K562 (cell line): ENCODE measurements around the gene GNAL. TPM values are rescaled to one million over a fixed set of nuclear protein-coding genes. Genes with fewer than 3 reads are reported as not detected.

ENCODE experiments used
- ATAC-seq: fragments of 200-7000 bp; cut with Tn5 transposase; 3 replicates; pipeline ENCODE4 v1.9.1; 2020; ENCODE audit warnings: moderate library complexity
- BruUV-seq: library from RNA; stranded (reverse); fragments of 400-500 nt; replicated peaks from 2 replicates; lab custom pipeline; 2021; lab: Mats Ljungman, UMichigan
- CTCF ChIA-PET: fragments of 300-600 bp; formaldehyde crosslinking; extraction: SDS; loops from one replicate; lab custom pipeline; 2021; ENCODE audit warnings: low intra/inter-chr PET ratio; lab: Yijun Ruan, JAX
- POLR2A ChIA-PET: fragments of 300-600, 350-650 bp; sonication (Branson Sonifier 250); formaldehyde crosslinking; extraction: SDS; loops from one replicate; lab custom pipeline; 2021; ENCODE audit warnings: antibody characterized with exemption, inconsistent platforms; lab: Yijun Ruan, JAX
- DNase-seq, 4 experiments: peaks; one replicate each; pipeline versions ENCODE4 v3.0.0 to v3.0.0-alpha.2; 2011 to 2018; ENCODE audit warnings: low spot score in 3 of 4, mixed read lengths in 3 of 4; ENCODE audit errors: extremely low read depth in 1 of 4
- FAIRE-seq: peaks from 2 replicates; lab custom pipeline; 2011; peaks lifted over from hg19 to GRCh38; lab: Jason Lieb, UNC
- H2AFZ ChIP-seq: 2 replicates; pipeline ENCODE4 v1.6.0; 2011; ENCODE audit warnings: low read depth, low read length, control low read depth, inconsistent platforms
- H3K27ac ChIP-seq: fragments of 200-600 bp; 3 replicates; pipeline ENCODE4 v1.8.0; 2011; ENCODE audit warnings: low read depth, mild to moderate bottlenecking, control low read depth, inconsistent platforms, low read length, moderate library complexity, mixed read lengths; ENCODE audit errors: extremely low read depth
- H3K27me3 ChIP-seq, 2 experiments: fragments of 300-600 bp in 1 of 2; 2 replicates in 1 of 2; 3 replicates in 1 of 2; pipeline versions ENCODE4 v1.6.0 to v1.8.0; 2011; ENCODE audit warnings: inconsistent platforms in 2 of 2, low read length in 2 of 2, mild to moderate bottlenecking in 1 of 2, mixed read lengths in 1 of 2, moderate library complexity in 1 of 2; ENCODE audit not compliant: control insufficient read depth in 2 of 2, insufficient read depth in 2 of 2
- H3K36me3 ChIP-seq: fragments of 300-600 bp; 3 replicates; pipeline ENCODE4 v1.8.0; 2011; ENCODE audit warnings: mild to moderate bottlenecking, low read length, inconsistent platforms; ENCODE audit not compliant: control insufficient read depth, insufficient read depth
- H3K4me1 ChIP-seq, 2 experiments: fragments of 200-600 bp in 1 of 2; replicated peaks in 1 of 2; 2 replicates in 1 of 2; 3 replicates in 1 of 2; pipeline versions ENCODE4 v1.5.1 to v1.8.0; 2011; ENCODE audit warnings: inconsistent platforms in 2 of 2, low read length in 2 of 2, mild to moderate bottlenecking in 1 of 2, mixed read lengths in 1 of 2, moderate library complexity in 1 of 2; ENCODE audit not compliant: control insufficient read depth in 2 of 2, insufficient read depth in 2 of 2
- H3K4me2 ChIP-seq: 2 replicates; pipeline ENCODE4 v1.6.1; 2011; ENCODE audit warnings: low read length, control low read depth, inconsistent platforms, mixed read lengths; ENCODE audit not compliant: insufficient read depth
- H3K4me3 ChIP-seq: fragments of 200-600 bp; sonication (generic), shearing (Covaris generic); 2 replicates; pipeline ENCODE4 v1.5.1; 2016; ENCODE audit warnings: control low read depth, inconsistent platforms
- H3K79me2 ChIP-seq: fragments of 200-600 bp; 3 replicates; pipeline ENCODE4 v1.8.0; 2011; ENCODE audit warnings: low read length, inconsistent platforms; ENCODE audit not compliant: control insufficient read depth, insufficient read depth
- H3K9ac ChIP-seq, 2 experiments: 2 replicates each; pipeline versions ENCODE4 v1.6.0 to v1.6.1; 2011; ENCODE audit warnings: low read depth in 2 of 2, low read length in 2 of 2, control low read depth in 1 of 2, inconsistent platforms in 1 of 2, mild to moderate bottlenecking in 1 of 2, mixed read lengths in 1 of 2; ENCODE audit not compliant: insufficient read depth in 1 of 2
- H3K9me1 ChIP-seq: one replicate; pipeline ENCODE4 v1.6.0; 2011; ENCODE audit warnings: inconsistent platforms, mild to moderate bottlenecking, low read length, moderate library complexity; ENCODE audit not compliant: control insufficient read depth, insufficient read depth
- H3K9me3 ChIP-seq: replicated peaks from 2 replicates; pipeline ENCODE4 v1.5.1; 2011; ENCODE audit warnings: low read depth, low read length, inconsistent platforms; ENCODE audit not compliant: control insufficient read depth, insufficient read depth
- H4K20me1 ChIP-seq: replicated peaks from 2 replicates; pipeline ENCODE4 v1.6.1; 2011; ENCODE audit warnings: low read length, inconsistent platforms, mixed read lengths; ENCODE audit not compliant: control insufficient read depth, insufficient read depth
- DDX20 ChIP-seq: fragments of 450-650 bp; IDR thresholded peaks from 2 replicates; pipeline ENCODE4 v1.6.1; 2016; ENCODE audit warnings: missing genetic modification characterization, low read depth, mild to moderate bottlenecking, missing compliant biosample characterization, moderate library complexity
- ESRRA ChIP-seq: fragments of 450-650 bp; IDR thresholded peaks from 2 replicates; pipeline ENCODE4 v1.6.1; 2014; ENCODE audit warnings: low read depth, mild to moderate bottlenecking, moderate library complexity, borderline replicate concordance
- HDAC1 ChIP-seq, 2 experiments: fragments of 450-650 bp; IDR thresholded peaks; 2 replicates each; pipeline ENCODE4 v1.6.1; 2016 to 2017; ENCODE audit warnings: inconsistent platforms in 1 of 2, mild to moderate bottlenecking in 1 of 2, moderate library complexity in 1 of 2
- HDAC8 ChIP-seq: fragments of 450-650 bp; IDR thresholded peaks from 2 replicates; pipeline ENCODE4 v1.6.1; 2016; ENCODE audit warnings: mild to moderate bottlenecking, missing genetic modification characterization, moderate library complexity, missing compliant biosample characterization
- PTRF ChIP-seq: fragments of 450-650 bp; IDR thresholded peaks from 2 replicates; pipeline ENCODE4 v1.6.1; 2016; ENCODE audit warnings: mild to moderate bottlenecking, missing genetic modification characterization, missing compliant biosample characterization
- TBL1XR1 ChIP-seq, 2 experiments: IDR thresholded peaks; 2 replicates each; pipeline ENCODE4 v1.6.1; 2012; ENCODE audit warnings: improper control_type of control experiment in 2 of 2, low read length in 2 of 2, mild to moderate bottlenecking in 1 of 2
- ZNF561 ChIP-seq: fragments of 450-650 bp; formaldehyde crosslinking; conservative IDR thresholded peaks from 2 replicates; pipeline ENCODE4 v1.4.0; 2020; ENCODE audit warnings: mild to moderate bottlenecking, moderate library complexity
- WGBS: fragments of 100-300 bp; shearing (Covaris generic); methylation state at CpG from one replicate; pipeline ENCODE4 v1.1.6; 2016; ENCODE audit warnings: low coverage, mixed read lengths; ENCODE audit not compliant: insufficient coverage; ENCODE audit errors: missing lambda C conversion rate; 5-methylcytosine and 5-hydroxymethylcytosine counted together
- in situ Hi-C: fragments of 300-500 bp; cut with MboI; formaldehyde crosslinking; loops from 4 replicates; pipeline ENCODE4 v1.15.0; 2018; ENCODE audit warnings: inconsistent platforms, mixed read lengths
- intact Hi-C: fragments of 100-400 bp; cut with micrococcal nuclease; formaldehyde crosslinking; loops from 2 replicates; pipeline ENCODE4 v1.14.2; 2022
- polyA plus RNA-seq, 8 experiments: library from polyadenylated mRNA; depleted of rRNA in 4 of 8; stranded (reverse) in 5 of 8; unstranded in 3 of 8; fragments of >200 nt; fragmentation: Nextera tagmentation in 2 of 8; fragmentation: Illumina TruSeq in 1 of 8; extraction: Ambion mirVana in 2 of 8; extraction: Trizol in 1 of 8; gene quantifications; 2 replicates each; pipeline versions ENCODE4 v1.2.1 to v1.2.3, GENCODE V29; 2011 to 2014; ENCODE audit warnings: inconsistent platforms in 1 of 8, missing spikeins in 1 of 8
- total RNA-seq, 7 experiments: library from RNA; depleted of rRNA in 6 of 7; stranded (reverse); fragments of >200 nt in 6 of 7; fragmentation: Illumina TruSeq in 2 of 7; extraction: Trizol in 2 of 7; gene quantifications; 2 replicates each; pipeline versions ENCODE4 v1.2.1 to v1.2.3, GENCODE V29; 2011 to 2021; ENCODE audit warnings: low replicate concordance in 1 of 7
- TF ChIP-seq, protein P1 (sequence below): fragments of 250-450 bp; sonication (Bioruptor Pico); IDR thresholded peaks from 2 replicates; pipeline ENCODE4 v1.9.0; 2021; ENCODE audit warnings: mild to moderate bottlenecking
- TF ChIP-seq, protein P2 (sequence below): sonication (generic); formaldehyde crosslinking; IDR thresholded peaks from 2 replicates; pipeline ENCODE4 v1.8.0; 2022; ENCODE audit warnings: mild to moderate bottlenecking, missing genetic modification reagents, borderline replicate concordance
- TF ChIP-seq, protein P3 (sequence below): sonication (generic); formaldehyde crosslinking; IDR thresholded peaks from 2 replicates; pipeline ENCODE4 v1.8.0; 2022; ENCODE audit warnings: mild to moderate bottlenecking, missing genetic modification reagents
- TF ChIP-seq, protein P4 (sequence below): fragments of 450-650 bp; IDR thresholded peaks from 2 replicates; pipeline ENCODE4 v1.6.1; 2016; ENCODE audit warnings: antibody characterized with exemption

GNAL gene
- total and polyA plus RNA-seq, 9 of the 15 experiments (the other 6 are each of a cell fraction or from before 2014, with no cell fraction given): under 0.01 to 0.10 (median 0.01) TPM; not detected in 5

DNA sequence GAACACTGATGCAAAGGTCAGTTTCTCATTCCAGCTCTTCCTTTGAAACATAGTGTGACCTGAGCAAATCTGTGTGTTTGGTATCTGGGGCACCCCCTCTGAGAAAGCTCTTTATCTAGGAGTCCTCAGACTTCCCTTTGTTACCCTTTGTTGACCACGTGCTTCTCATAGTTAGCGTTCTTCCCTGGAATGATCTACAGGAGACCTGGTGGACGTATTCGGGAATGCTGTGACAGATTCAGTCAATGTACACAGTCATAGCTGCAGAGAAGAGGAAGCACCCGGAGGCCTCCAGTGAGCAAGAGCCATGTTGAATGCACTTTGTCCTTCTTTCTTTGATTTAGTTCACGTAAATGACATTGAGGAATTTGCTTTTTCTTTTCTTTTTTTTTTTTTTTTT is 151.4 kb downstream of the GNAL start:
- no peak overlapping the region for H3K27ac ChIP-seq
- POLR2A ChIA-PET: interaction anchor here (0.7 to 1.1 kb wide), 5 partner anchors 7 to 21 kb away, joined by 3 to 5 read pairs (median 3); no protein-coding TSS in a partner anchor
- TF ChIP-seq TBL1XR1 (IDR thresholded peaks at IDR 0.05; ENCODE audit: low read length in 2 of 2): no peak
- TF ChIP-seq, protein P1, sequence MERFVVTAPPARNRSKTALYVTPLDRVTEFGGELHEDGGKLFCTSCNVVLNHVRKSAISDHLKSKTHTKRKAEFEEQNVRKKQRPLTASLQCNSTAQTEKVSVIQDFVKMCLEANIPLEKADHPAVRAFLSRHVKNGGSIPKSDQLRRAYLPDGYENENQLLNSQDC (CRISPR knock-in tag): no peak
- 0 out of 4 replicates have a peak, but pooled peaks of 1 of the 2 experiments have one; percentile 24 for TF ChIP-seq HDAC1 (IDR thresholded peaks at IDR 0.05)
- no peak for TF ChIP-seq DDX20 (tag)
- no peak for TF ChIP-seq PTRF (tag)
- TF ChIP-seq, all 486 proteins: peak for 1
- Histone ChIP-seq H3K36me3 (no peaks in the 10 kb centered on the region), H3K9me3 (no peaks in the 10 kb centered on the region), H2AFZ (peak overlapping the region; percentile 30; the same call in 1 of the 2 replicates), H3K4me2 (no peak overlapping the region), H3K9me1 (no peaks in the 10 kb centered on the region), H3K4me3 (no peak overlapping the region), H3K79me2 (no peaks in the 10 kb centered on the region), H4K20me1 (no peaks in the 10 kb centered on the region), H3K27me3 (no peaks in the 10 kb centered on the region), H3K9ac (no peak overlapping the region), H3K4me1 (peaks cover 0 to 4% of the 10 kb centered on the region in 2 experiments; a peak in 1 of 5 replicates)
- WGBS: 24% methylated on average over 5 of the region's 6 CpGs
- FAIRE-seq (no peak), DNase-seq (peak in 2 of 4 experiments; percentile 22 to 27), ATAC-seq (peak; percentile 55)
- CTCF ChIA-PET: no interaction called here
- intact Hi-C loops: no loop called here
- in situ Hi-C loops: no loop called here
- BruUV-seq: no TSS peak

DNA sequence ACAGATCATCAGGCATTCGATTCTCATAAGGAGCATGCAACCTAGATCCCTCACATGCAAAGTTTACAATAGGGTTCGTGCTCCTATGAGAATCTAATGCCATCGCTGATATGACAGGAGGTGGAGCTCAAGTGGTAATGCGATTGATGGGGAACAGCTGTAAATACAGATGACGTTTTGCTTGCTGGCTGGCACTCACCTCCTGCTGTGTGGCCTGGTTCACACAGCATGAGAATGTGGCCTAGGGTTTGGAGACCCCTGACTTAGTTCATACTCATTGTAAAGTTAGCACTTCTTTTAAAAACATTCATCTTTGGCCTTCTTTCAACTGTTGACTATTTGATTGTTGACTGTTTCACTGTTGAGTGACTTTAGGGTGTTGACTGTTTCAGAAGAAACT is 153.5 kb downstream of the GNAL start:
- in situ Hi-C loops (no loop called here), intact Hi-C loops (no loop called here)
- no peak overlapping the region for H3K4me3 ChIP-seq
- FAIRE-seq (no peak), DNase-seq (no peak), ATAC-seq (no peak)
- no peaks in the 10 kb centered on the region for H4K20me1 ChIP-seq
- no peak overlapping the region for H3K4me2 ChIP-seq
- H3K79me2 ChIP-seq: no peaks in the 10 kb centered on the region
- H3K36me3 ChIP-seq: no peaks in the 10 kb centered on the region
- BruUV-seq: no TSS peak
- H3K4me1 ChIP-seq: peaks cover 0 to 6% of the 10 kb centered on the region in 2 experiments; a peak in 1 of 5 replicates
- ChIA-PET POLR2A (no interaction called here), CTCF (no interaction called here)
- no peak overlapping the region for H2AFZ ChIP-seq
- no peak overlapping the region for H3K9ac ChIP-seq
- H3K27me3 ChIP-seq: no peaks in the 10 kb centered on the region
- H3K9me3 ChIP-seq: no peaks in the 10 kb centered on the region
- no peaks in the 10 kb centered on the region for H3K9me1 ChIP-seq
- no peak overlapping the region for H3K27ac ChIP-seq
- 55% methylated on average over 5 of the region's 5 CpGs for WGBS
- no peak for TF ChIP-seq ZNF561 (CRISPR knock-in tag)
- TF ChIP-seq, protein P2, sequence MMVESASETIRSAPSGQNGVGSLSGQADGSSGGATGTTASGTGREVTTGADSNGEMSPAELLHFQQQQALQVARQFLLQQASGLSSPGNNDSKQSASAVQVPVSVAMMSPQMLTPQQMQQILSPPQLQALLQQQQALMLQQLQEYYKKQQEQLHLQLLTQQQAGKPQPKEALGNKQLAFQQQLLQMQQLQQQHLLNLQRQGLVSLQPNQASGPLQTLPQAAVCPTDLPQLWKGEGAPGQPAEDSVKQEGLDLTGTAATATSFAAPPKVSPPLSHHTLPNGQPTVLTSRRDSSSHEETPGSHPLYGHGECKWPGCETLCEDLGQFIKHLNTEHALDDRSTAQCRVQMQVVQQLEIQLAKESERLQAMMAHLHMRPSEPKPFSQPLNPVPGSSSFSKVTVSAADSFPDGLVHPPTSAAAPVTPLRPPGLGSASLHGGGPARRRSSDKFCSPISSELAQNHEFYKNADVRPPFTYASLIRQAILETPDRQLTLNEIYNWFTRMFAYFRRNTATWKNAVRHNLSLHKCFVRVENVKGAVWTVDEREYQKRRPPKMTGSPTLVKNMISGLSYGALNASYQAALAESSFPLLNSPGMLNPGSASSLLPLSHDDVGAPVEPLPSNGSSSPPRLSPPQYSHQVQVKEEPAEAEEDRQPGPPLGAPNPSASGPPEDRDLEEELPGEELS: no peak
- TF ChIP-seq HDAC8 (tag): no peak
- TF ChIP-seq, protein P3, sequence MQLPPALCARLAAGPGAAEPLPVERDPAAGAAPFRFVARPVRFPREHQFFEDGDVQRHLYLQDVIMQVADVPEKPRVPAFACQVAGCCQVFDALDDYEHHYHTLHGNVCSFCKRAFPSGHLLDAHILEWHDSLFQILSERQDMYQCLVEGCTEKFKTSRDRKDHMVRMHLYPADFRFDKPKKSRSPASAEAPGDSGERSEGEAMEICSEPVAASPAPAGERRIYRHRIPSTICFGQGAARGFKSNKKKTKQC (CRISPR knock-in tag): no peak
- TF ChIP-seq, protein P4, sequence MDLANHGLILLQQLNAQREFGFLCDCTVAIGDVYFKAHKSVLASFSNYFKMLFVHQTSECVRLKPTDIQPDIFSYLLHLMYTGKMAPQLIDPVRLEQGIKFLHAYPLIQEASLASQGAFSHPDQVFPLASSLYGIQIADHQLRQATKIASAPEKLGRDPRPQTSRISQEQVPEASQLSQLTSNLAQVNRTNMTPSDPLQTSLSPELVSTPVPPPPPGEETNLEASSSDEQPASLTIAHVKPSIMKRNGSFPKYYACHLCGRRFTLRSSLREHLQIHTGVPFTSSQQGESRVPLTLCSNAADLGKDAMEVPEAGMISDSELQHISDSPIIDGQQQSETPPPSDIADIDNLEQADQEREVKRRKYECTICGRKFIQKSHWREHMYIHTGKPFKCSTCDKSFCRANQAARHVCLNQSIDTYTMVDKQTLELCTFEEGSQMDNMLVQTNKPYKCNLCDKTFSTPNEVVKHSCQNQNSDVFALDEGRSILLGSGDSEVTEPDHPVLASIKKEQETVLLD: no peak
- no peak for TF ChIP-seq ESRRA
